Neural cell (in vitro differentiated cells): ENCODE data around the gene ATXN10.

Experiments used
- EP300 ChIP-seq: fragments of 450-650 bp; conservative IDR thresholded peaks from 2 replicates; pipeline ENCODE4 v1.6.1; 2014; ENCODE audit warnings: antibody characterized with exemption, mild to moderate bottlenecking, moderate library complexity; ENCODE audit not compliant: poor library complexity, severe bottlenecking
- EZH2 ChIP-seq: fragments of 200-600, 300-800 bp; shearing (Covaris generic), sonication (generic); IDR thresholded peaks from 2 replicates; pipeline ENCODE4 v1.6.1; 2014; ENCODE audit warnings: antibody characterized with exemption, low read length, borderline replicate concordance, mild to moderate bottlenecking; ENCODE audit not compliant: insufficient read depth, poor library complexity, severe bottlenecking
- MXI1 ChIP-seq: fragments of 450-650 bp; conservative IDR thresholded peaks from 2 replicates; pipeline ENCODE4 v1.6.1; 2014; ENCODE audit warnings: antibody characterized with exemption, mild to moderate bottlenecking; ENCODE audit not compliant: poor library complexity, severe bottlenecking
- POLR2AphosphoS5 ChIP-seq: IDR thresholded peaks from 2 replicates; pipeline ENCODE4 v1.6.1; 2012
- TF ChIP-seq, protein P1 (sequence below): fragments of 450-650 bp; IDR thresholded peaks from 2 replicates; pipeline ENCODE4 v1.5.1; 2014; ENCODE audit warnings: antibody characterized with exemption, mild to moderate bottlenecking, moderate library complexity; ENCODE audit not compliant: poor library complexity, severe bottlenecking

DNA sequence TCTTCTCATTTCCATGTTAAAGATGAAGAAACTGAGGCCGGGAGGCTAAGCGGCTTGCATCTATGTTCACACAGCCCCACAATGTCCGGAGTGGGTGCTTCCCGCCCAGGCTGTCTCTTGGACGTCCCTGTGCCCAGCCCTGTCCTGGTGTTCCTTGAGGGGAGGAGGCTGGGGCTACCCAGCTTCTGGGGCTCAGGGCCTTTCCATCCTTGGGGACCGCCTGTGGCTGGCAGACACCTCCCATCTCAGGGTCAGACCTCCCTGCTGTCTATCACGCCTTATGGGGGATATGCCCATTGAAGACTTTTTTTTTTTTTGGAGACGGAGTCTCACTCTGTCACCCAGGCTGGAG, 209.9 kb downstream of the ATXN10 start:
- no peak for TF ChIP-seq EP300
- TF ChIP-seq POLR2AphosphoS5, result no peak
- TF ChIP-seq, protein P1, sequence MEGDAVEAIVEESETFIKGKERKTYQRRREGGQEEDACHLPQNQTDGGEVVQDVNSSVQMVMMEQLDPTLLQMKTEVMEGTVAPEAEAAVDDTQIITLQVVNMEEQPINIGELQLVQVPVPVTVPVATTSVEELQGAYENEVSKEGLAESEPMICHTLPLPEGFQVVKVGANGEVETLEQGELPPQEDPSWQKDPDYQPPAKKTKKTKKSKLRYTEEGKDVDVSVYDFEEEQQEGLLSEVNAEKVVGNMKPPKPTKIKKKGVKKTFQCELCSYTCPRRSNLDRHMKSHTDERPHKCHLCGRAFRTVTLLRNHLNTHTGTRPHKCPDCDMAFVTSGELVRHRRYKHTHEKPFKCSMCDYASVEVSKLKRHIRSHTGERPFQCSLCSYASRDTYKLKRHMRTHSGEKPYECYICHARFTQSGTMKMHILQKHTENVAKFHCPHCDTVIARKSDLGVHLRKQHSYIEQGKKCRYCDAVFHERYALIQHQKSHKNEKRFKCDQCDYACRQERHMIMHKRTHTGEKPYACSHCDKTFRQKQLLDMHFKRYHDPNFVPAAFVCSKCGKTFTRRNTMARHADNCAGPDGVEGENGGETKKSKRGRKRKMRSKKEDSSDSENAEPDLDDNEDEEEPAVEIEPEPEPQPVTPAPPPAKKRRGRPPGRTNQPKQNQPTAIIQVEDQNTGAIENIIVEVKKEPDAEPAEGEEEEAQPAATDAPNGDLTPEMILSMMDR, result no peak
- no peak for TF ChIP-seq EZH2
- TF ChIP-seq MXI1, result no peak
